GM18520 (cell line): Measurements from ENCODE around the gene NPAS3.

Experiments used
- ATAC-seq: cut with Tn5 transposase; IDR thresholded peaks from one replicate; pipeline ENCODE4 v1.9.1; 2021; ENCODE audit not compliant: unreplicated experiment

NPAS3 gene

DNA sequence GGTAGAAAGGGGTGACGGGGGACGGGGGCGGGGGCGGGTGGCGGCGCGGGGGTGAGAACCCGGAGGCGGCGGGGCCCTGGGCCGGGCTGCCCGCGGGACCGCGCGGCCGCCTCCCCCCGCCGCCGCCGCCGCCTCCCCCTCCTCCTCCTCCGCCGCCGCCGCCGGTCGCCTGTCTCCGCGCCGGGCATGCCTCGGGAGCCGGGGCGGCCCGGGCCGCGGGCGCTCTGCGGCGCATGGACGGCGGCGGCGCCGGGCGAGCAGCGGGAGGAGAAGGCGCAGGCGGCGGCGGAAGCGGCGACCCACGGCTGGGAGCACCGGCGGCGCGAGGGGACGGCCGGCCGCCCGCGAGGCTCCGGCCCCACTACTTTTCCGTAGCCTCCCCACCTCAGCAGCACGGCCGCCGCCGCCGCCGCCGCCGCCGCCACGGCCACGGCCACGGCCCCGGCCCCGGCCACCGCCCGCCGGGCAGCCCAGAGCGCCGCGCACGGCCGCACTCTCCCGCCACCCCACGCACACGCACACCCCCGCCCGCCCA is at the start of gene NPAS3:
TSS of gene NPAS3 (plus strand) at position 161 of the 535 bp plus-strand sequence.
- no peak for ATAC-seq

DNA sequence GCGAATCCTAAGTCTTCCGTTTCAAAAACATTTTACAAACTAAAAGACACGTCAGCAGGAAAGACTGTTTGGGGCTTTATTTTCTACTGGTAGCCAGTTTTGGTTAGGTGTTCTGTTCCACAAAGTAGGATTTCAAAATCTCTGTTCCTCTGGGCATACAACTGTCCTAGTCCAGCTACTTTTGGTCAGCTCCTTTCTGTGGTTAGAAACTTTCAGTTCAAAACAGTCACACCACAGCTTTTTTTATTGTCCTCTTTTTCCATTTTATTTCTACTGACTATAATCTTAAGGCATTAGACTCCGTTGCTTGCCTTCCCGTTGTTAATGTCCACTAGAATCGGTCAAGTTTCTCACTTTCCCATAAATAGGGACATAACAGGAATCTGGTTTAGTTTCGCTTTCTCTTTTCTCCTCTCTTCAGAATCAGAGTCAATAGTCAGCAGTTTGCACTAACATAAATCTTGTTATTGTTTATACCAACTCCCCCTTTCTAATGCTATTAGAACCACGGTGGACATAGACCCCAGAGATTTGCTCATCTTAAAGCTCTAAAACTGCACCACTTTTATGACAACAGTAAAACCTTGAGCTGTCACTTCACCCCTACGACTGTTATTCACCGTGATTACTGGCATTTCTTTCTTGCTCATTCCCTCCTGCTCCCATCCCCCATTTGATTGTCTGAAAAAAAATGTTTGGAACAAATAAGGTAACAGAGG is 41.5 kb upstream of the NPAS3 start:
- ATAC-seq: no peak

DNA sequence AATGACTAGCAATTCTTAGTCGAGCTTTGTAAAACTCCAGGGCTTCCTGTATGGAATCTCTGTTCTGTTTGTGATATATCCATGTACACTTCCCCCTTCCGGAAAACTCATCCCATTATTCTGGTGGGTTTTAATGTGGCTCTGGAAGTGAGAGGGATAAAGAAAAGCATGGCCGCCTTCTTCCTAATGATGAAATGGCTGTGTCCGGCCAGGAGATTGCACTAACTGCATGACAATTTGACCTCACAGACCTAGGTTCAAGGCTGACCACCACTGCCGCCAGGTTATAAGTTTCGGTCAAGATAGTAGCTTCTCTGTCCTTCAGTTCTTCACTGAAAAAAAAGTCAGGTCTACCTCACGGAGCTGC is 41.0 kb upstream of the NPAS3 start:
- ATAC-seq: no peak

GRCh38 chr14:32898876-32899275 is 39.8 kb upstream of the NPAS3 start:
- no peak for ATAC-seq

GRCh38 chr14:32900547-32900946 is 38.1 kb upstream of the NPAS3 start:
- ATAC-seq: no peak

DNA sequence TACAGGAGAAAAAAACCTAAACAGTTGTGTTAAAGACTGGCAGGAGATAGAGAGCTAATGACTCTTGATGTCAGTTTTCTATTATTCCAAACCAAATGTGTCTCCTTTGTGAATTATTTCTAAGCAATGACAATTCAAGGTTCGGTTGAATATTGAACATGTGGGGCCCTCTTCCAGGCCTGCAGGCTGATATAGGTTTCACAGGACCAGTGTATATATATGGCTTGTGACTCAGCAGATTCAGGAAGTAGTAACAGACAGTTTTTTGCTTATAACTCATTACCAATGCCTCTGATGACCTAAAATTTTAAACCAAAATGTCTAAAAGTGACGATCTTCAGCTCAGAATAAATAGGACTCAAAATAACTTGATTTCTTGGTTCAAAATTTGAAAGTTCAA is 33.7 kb upstream of the NPAS3 start:
- ATAC-seq: no peak

- no peak for ATAC-seq
These were observed 32.0 kb upstream of the NPAS3 start for GRCh38 chr14:32906672-32907071.

DNA sequence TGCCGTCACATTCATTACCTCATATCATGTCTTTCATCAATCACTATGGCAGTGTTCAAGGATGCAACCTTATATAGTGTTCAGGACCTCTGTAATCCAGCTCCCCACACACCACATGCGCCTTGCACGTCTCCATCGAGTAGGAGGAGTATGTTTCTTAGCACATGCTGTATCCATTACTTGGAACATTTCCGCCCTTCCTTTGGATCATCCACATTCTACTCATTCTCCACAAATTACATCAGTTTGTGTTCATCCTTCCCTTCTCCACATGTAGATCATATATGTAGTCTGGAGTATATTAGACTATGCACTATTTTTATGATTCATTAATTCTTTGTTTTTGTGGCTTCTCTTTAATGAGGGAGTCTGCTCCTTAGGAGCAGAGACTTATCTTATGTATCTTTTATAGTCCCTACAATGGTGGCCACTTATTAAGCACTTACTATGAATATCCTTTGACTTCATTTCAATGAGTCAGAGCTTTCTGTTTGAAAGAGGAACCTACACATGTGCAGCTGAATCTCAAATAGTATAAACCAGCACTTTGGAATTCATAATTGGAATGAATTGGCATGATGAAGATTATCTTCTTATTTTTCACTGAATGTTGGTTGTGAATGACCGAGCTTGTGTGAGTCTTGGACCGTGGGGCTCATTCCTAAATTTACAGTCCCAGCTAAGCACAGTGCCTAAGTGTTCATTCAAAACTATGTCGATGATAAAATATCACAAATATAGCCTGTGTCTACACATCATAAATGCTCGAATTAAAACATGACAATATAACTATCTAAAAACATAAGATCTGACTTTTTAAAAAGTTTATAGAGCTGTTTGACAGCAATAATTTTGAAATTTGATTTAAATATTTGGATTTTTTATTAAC is 30.2 kb upstream of the NPAS3 start:
- ATAC-seq: no peak

GRCh38 chr14:32913725-32914124 is 25.0 kb upstream of the NPAS3 start:
- no peak for ATAC-seq

DNA sequence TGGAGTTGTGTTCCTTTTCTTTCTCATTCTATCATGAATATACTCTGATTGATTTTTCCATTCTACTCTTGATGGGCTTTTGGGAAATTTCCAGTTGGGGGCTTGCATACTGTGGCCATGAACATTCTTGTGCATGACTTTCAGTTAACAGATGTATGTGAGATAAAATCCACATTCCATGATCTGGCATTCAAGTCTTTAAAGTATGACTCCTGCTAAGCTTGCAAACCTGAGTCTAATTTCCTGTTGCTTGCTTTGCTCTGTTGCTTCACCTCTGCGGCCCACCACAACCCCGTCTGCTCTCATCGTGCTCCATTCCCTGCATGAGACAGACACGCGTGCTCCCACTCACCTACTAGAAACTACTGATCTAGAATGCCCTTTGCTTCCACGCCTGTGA is 24.3 kb upstream of the NPAS3 start:
- ATAC-seq: no peak

DNA sequence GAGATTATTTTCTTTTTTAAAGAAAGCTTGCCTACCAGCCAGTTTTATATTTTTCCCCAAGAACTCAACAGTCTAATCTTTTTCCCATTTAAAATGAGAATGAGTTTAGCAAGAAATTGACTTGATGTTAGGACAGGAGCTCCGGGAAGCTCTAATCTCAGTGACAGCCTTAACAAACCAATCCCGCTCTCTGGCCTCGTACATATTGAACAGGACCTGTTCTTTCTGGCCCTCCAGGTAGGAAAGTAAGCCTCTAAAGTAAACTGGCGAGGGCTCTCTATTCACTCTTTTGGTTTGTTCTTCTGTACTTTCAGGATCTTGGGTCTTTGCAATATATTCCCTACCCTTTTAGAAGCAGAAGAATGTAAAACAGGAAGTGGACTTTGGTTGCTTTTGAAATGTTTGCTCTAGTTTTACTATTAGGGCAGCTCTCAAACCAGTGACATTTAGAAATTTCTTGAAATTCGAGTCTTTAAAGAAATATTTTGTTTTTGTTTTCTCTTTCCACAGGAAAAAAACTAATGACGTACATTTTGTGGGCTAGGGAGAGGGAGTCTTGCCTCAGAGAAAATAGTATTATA is 17.9 kb upstream of the NPAS3 start:
- no peak for ATAC-seq

DNA sequence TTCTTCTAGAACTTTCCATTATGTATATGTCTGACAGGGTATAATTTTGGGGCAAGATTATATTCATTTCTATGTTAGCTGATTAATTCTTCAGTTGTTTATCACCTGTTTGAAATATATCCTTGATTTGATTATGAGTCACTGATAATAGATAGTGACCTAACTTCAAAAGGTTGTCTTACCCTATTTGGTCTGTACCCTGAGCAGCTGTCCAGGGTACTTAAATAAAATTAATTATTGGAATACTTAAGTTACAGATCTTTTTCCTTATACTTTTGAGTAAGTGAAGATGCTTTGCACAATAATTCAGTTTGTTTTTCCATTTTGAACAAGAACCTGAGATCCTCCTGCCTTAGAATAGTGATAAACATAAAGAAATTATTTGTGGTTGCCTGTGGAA is 13.2 kb upstream of the NPAS3 start:
- ATAC-seq: no peak

- ATAC-seq: no peak
These were observed 6.3 kb upstream of the NPAS3 start for GRCh38 chr14:32932302-32932913.

DNA sequence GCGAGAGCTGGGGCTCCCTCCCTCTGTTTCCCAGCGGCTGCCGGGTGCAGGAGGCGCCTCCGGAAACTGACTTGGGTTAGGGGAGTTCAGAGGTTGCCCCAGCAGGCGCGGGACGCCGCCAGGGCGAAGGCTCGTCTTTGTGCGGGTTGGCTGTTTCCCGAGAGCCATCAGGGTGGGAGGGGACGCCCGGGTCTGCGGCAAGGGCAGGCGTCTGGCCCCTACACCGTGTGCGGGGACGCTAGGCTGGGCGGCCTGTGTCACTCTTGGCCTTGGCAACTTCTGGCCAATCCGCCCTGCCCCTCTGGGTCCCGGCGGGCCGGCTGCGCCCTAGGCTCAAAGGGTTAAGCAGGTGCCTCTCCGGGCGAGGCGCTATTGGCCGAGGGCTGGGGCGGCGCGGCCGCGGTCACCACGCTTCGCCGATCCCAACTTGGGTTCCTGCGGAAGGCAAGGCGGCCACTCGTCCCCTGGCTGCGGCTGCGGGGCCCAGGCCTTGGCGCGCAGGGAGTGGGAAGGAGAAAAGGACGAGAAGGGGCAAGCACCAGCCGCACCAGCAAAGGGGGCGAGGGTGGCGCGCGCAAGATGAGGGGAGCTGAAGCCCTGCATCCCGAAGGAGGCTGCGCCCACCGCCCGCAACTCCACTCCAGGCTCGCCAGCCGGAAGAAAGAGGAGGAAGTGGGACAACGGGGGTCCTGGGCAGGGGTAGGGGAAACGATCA is 5.6 kb upstream of the NPAS3 start:
- ATAC-seq: no peak

DNA sequence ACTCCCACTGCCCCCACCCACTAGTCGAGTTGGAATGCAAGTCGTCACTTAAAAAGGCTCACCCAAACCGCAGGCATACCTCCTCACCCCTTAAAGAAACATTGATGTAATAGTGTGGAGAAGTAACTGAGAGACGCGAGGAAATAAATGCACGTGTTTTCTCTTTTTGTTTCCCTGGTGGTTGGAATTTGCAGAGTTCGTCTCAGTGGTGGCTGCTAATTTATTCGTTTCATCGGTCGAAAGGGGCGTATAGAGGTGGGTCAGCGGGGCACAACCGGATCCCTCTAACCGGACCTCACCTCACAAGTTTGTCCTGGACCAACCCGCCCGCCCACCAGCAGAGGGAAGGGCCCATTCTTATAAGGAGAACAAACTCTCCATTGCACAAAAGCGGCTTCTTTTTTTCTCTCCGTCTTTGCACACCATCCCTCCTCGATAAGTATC is 5.0 kb upstream of the NPAS3 start:
- no peak for ATAC-seq

- ATAC-seq: no peak
These were observed 4.4 kb upstream of the NPAS3 start for GRCh38 chr14:32934073-32934880.

DNA sequence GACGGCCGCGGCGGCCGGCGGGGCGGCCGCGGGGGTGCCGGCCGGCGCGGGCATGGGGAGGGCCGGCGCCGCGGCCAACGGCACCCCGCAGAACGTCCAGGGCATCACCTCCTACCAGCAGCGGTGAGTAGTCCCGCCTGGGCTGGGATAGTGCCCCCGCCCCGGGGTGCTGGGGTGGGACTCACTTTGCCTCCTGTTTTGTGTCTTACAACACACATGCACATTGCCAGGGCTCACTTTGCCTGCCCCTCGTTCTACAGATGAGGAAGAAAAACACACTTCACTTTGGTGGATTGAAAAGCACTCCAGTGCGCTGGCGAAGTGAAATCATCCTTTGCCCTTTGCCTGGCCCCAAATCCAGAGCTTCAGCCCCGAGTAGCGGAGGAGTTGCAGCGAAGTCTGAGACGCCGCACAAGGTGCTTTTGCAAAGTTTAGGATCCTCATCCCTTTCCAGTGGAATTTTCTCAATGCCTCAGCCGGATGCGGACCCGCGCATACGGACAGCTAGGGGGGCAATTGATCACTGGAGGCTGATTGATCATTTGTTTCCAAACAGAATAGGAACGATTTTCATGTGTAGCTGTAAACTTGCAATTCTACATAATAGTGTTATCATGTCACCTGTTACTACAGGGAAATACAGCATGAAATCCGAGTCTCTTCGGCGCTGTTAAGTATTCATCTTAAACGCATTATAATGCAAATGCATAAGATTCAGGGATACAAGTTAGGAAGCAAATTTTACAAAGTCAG is 3.6 kb upstream of the NPAS3 start:
- ATAC-seq: no peak

DNA sequence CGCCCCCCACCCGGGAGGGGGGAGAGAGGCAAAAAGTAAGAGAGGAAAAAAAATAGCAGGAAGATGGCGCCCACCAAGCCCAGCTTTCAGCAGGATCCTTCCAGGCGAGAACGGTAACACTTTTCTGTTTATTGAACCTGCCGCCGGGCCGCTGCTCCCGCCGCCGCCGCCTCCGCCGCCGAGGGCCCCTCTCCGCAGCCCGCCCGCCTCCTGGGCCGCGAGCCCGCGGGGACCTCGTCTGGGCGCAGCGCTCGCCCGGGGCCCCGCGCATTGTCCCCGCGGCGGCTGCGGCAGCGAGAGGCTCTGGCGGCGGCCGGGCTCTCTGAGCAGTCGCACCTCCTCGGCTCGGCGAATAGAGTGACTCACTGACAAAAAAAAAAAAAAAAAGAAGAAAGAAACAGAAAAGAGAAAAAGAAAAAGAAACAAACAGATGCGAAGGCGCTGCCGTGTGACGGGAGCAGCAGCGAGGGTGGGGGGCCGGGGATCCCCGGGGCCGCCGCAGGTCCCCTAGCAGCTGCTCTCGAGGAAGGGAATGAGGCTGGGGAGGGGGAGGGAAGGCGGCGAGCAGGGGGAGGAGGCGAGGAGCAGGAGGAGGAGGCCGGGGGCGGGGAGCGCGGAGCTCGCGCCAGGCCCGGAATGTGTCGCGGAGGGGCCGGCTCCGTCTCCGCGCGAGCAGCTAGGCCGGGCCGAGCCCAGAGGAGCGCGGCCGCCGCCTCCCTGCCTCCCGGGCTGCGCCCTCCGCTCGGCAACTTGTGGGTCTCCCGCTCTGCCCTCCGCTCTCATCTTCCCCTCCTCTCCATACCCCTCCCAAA is 781 bp downstream of the NPAS3 start:
- ATAC-seq: no peak
